NT2/D1 (cell line): ENCODE data around the gene EML1.

Experiments used
- DNase-seq: peaks from one replicate; pipeline ENCODE4 v3.0.0-alpha.2; 2011; ENCODE audit warnings: low read depth, low spot score
- H3K27me3 ChIP-seq: 2 replicates; pipeline ENCODE4 v1.6.0; 2011; ENCODE audit warnings: mild to moderate bottlenecking; ENCODE audit not compliant: insufficient read length, insufficient read depth
- H3K36me3 ChIP-seq: 2 replicates; pipeline ENCODE4 v1.6.1; 2011; ENCODE audit warnings: mild to moderate bottlenecking, low read length, mixed read lengths; ENCODE audit not compliant: insufficient read depth, insufficient read length
- H3K4me1 ChIP-seq: 2 replicates; pipeline ENCODE4 v1.5.1; 2011; ENCODE audit not compliant: insufficient read depth, insufficient read length
- H3K4me3 ChIP-seq: 2 replicates; pipeline ENCODE4 v1.5.1; 2011; ENCODE audit warnings: low read depth; ENCODE audit not compliant: insufficient read length
- H3K9ac ChIP-seq: 2 replicates; pipeline ENCODE4 v1.6.0; 2011; ENCODE audit warnings: low read depth; ENCODE audit not compliant: insufficient read length
- H3K9me3 ChIP-seq: 2 replicates; pipeline ENCODE4 v1.5.1; 2011; ENCODE audit warnings: mild to moderate bottlenecking, low read length; ENCODE audit not compliant: insufficient read depth
- SUZ12 ChIP-seq: IDR thresholded peaks from 2 replicates; pipeline ENCODE4 v1.6.1; 2011; ENCODE audit not compliant: insufficient read length, insufficient read depth; ENCODE audit errors: extremely low read depth
- YY1 ChIP-seq: IDR thresholded peaks from 2 replicates; pipeline ENCODE4 v1.6.1; 2011; ENCODE audit not compliant: insufficient read length, insufficient read depth
- ZNF274 ChIP-seq: IDR thresholded peaks from 2 replicates; pipeline ENCODE4 v1.6.1; 2011; ENCODE audit warnings: mild to moderate bottlenecking, low read depth, low read length

Gene EML1

GRCh38 chr14:99870617-99871016 is 77.4 kb downstream of the EML1 start:
- Histone ChIP-seq H3K4me1 (no peaks in the 10 kb centered on the region), H3K36me3 (no peaks in the 10 kb centered on the region), H3K9me3 (no peaks in the 10 kb centered on the region), H3K4me3 (no peak overlapping the region), H3K27me3 (no peaks in the 10 kb centered on the region), H3K9ac (no peak overlapping the region)
- no peak for DNase-seq
- TF ChIP-seq YY1, result no peak
- TF ChIP-seq ZNF274, result no peak
- TF ChIP-seq SUZ12, result no peak

DNA sequence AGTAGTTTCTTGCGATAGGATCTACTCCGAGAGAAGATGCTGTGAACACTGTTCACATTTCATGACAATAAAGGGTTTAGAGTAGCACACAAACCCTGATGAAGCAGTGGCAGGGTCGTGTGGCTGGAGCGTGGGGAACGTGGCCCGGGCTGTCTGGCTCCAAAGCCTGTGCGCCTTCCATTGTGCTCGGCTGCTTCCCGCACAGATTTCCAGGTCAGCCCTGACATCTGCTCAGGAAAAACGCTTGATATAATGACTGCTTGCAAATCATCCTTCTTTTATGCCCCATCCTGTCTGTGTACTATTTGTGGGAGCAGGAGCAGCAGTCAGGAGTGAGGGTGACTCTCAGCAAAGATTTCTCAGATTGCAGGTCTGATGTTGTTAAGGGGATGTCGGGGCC is 78.6 kb downstream of the EML1 start:
- Histone ChIP-seq H3K27me3 (no peaks in the 10 kb centered on the region), H3K9me3 (no peaks in the 10 kb centered on the region), H3K4me3 (no peak overlapping the region), H3K36me3 (no peaks in the 10 kb centered on the region), H3K9ac (peak overlapping the region; percentile 46), H3K4me1 (no peaks in the 10 kb centered on the region)
- TF ChIP-seq SUZ12 (no peak), YY1 (no peak), ZNF274 (no peak)
- DNase-seq, result no peak

GRCh38 chr14:99872786-99873440 is 79.7 kb downstream of the EML1 start:
- H3K9ac ChIP-seq, result no peak overlapping the region
- no peaks in the 10 kb centered on the region for H3K36me3 ChIP-seq
- TF ChIP-seq ZNF274 (no peak), SUZ12 (no peak), YY1 (no peak)
- no peaks in the 10 kb centered on the region for H3K9me3 ChIP-seq
- no peaks in the 10 kb centered on the region for H3K27me3 ChIP-seq
- H3K4me3 ChIP-seq, result no peak overlapping the region
- no peaks in the 10 kb centered on the region for H3K4me1 ChIP-seq
- peak; percentile 87 for DNase-seq

DNA sequence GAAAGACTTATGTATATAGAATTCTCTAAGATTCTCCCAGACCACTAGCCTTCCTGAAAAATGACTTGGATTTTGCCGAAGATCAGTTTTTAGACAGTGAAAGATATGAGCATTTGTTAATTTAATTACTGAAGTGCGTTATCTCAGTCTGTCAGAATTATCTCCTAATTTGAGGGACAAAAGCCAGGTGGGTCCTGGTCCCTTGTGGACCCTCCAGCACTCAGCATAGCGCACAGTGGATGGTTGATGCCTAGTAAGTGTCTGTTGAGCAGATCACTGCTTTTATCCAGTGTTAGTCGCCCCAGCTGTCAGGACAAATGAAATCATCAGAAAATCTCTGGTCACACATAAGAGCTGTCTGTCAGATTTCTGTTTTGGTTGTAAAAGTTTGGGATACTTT is 80.4 kb downstream of the EML1 start:
- Histone ChIP-seq H3K9ac (no peak overlapping the region), H3K4me3 (no peak overlapping the region), H3K36me3 (no peaks in the 10 kb centered on the region), H3K27me3 (no peaks in the 10 kb centered on the region), H3K9me3 (no peaks in the 10 kb centered on the region), H3K4me1 (no peaks in the 10 kb centered on the region)
- TF ChIP-seq YY1, result no peak
- TF ChIP-seq ZNF274, result no peak
- no peak for TF ChIP-seq SUZ12
- DNase-seq, result no peak

DNA sequence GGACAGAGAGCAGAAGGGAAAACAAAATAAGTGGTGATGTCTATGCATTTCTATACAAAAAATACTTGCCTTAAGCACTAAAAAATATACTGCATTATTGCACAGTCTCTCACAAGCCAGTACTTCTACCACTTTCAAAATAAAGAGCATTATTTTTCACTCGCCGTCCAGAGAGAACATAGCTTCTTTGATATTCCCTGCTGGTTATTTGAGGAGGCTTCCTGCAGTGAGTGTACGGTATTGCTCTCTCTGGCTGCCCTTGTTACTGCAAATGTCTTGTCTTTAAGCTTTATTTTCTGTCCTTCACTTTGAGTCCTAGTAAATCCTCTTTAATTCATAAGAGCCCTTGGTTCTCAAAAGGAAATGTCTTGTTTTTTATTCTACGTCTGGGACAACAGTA is 81.1 kb downstream of the EML1 start:
- Histone ChIP-seq H3K4me1 (no peaks in the 10 kb centered on the region), H3K36me3 (no peaks in the 10 kb centered on the region), H3K9ac (no peak overlapping the region), H3K27me3 (no peaks in the 10 kb centered on the region), H3K9me3 (no peaks in the 10 kb centered on the region), H3K4me3 (no peak overlapping the region)
- no peak for TF ChIP-seq SUZ12
- no peak for TF ChIP-seq ZNF274
- no peak for TF ChIP-seq YY1
- DNase-seq, result no peak

GRCh38 chr14:99875421-99875820 is 82.2 kb downstream of the EML1 start:
- no peaks in the 10 kb centered on the region for H3K9me3 ChIP-seq
- no peaks in the 10 kb centered on the region for H3K36me3 ChIP-seq
- DNase-seq, result no peak
- no peak overlapping the region for H3K4me3 ChIP-seq
- no peaks in the 10 kb centered on the region for H3K4me1 ChIP-seq
- H3K27me3 ChIP-seq, result no peaks in the 10 kb centered on the region
- TF ChIP-seq ZNF274, result no peak
- H3K9ac ChIP-seq, result no peak overlapping the region

DNA sequence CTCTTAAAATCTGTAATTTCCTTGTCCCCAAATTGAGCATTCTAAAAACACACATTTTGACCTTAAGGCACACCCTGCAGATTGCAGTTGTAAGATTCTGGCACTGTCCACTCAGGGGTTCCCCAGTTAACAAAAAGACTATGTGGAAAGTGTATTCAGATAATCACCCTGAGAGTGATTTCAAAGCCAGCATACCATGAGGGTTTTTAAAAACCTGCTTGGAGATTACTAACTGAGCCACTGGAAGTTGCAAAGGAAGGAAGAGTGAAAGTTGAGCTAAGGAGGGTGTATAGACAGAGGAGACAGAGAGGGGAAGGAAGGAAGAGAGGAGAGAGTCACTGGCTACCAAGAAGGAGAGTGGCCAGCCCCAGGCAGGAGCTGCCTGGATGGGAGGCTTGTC is 82.6 kb downstream of the EML1 start:
- no peak for DNase-seq
- peak overlapping the region; percentile 34 for H3K9ac ChIP-seq
- H3K4me3 ChIP-seq, result no peak overlapping the region
- no peaks in the 10 kb centered on the region for H3K4me1 ChIP-seq
- no peaks in the 10 kb centered on the region for H3K36me3 ChIP-seq
- H3K27me3 ChIP-seq, result no peaks in the 10 kb centered on the region
- TF ChIP-seq YY1, result no peak
- no peak for TF ChIP-seq ZNF274
- TF ChIP-seq SUZ12, result no peak
- H3K9me3 ChIP-seq, result no peaks in the 10 kb centered on the region
